ENCODE results near the gene CBX2.

The CBX2 gene

GRCh38 chr17:79786930-79787643 is 9.1 kb downstream of the CBX2 start:
- no peak for FAIRE-seq
- no peak for DNase-seq (ENCODE audit: low spot score)

GRCh38 chr17:79788455-79788854 is 10.5 kb downstream of the CBX2 start:
- DNase-seq (ENCODE audit: low spot score) (no peak), FAIRE-seq (no peak)

GRCh38 chr17:79788989-79789942 is 11.3 kb downstream of the CBX2 start:
- no peak for DNase-seq (ENCODE audit: low spot score)
- no peak for FAIRE-seq

- FAIRE-seq (no peak), DNase-seq (ENCODE audit: low spot score) (no peak)
These were observed 12.2 kb downstream of the CBX2 start for GRCh38 chr17:79789943-79790804.

- DNase-seq (ENCODE audit: low spot score) (no peak), FAIRE-seq (no peak)
These were observed 13.1 kb downstream of the CBX2 start for GRCh38 chr17:79790805-79791734.

- FAIRE-seq (no peak), DNase-seq (ENCODE audit: low spot score) (no peak)
These were observed 13.8 kb downstream of the CBX2 start for GRCh38 chr17:79791735-79792161.

GRCh38 chr17:79792341-79792871 is 14.5 kb downstream of the CBX2 start:
- no peak for DNase-seq (ENCODE audit: low spot score)
- no peak for FAIRE-seq

GRCh38 chr17:79792984-79793923 is 15.3 kb downstream of the CBX2 start:
- FAIRE-seq (no peak), DNase-seq (ENCODE audit: low spot score) (no peak)

GRCh38 chr17:79793924-79794304 is 16.0 kb downstream of the CBX2 start:
- FAIRE-seq, result no peak
- no peak for DNase-seq (ENCODE audit: low spot score)

- DNase-seq (ENCODE audit: low spot score), result no peak
- no peak for FAIRE-seq
These were observed 16.9 kb downstream of the CBX2 start for GRCh38 chr17:79794659-79795511.

- no peak for FAIRE-seq
These were observed 18.0 kb downstream of the CBX2 start for GRCh38 chr17:79795795-79796443.

GRCh38 chr17:79796444-79796762 is 18.5 kb downstream of the CBX2 start:
- FAIRE-seq (no peak), DNase-seq (ENCODE audit: low spot score) (no peak)

More at GRCh38 chr17:79795795-79796443, 18.0 kb downstream of the CBX2 start:
- DNase-seq (ENCODE audit: low spot score), result no peak

- DNase-seq (ENCODE audit: low spot score) (peak; percentile 98), FAIRE-seq (peak; percentile 82)
These were observed 19.0 kb downstream of the CBX2 start, which contains the start of gene CBX8 for GRCh38 chr17:79796763-79797491. CBX8 (minus strand) TSS chr17:79797077; CDS start chr17:79796998, 79 bp downstream.

GRCh38 chr17:79797492-79798298 is 19.7 kb downstream of the CBX2 start:
- no peak for DNase-seq (ENCODE audit: low spot score)
- no peak for FAIRE-seq

GRCh38 chr17:79798299-79799173 is 20.6 kb downstream of the CBX2 start:
- FAIRE-seq, result no peak
- no peak for DNase-seq (ENCODE audit: low spot score)

Measured in RCC 7860 (cell line).